LHCN-M2 (cell line): ENCODE data around the gene APRT. TPM values are rescaled to one million over a fixed set of nuclear protein-coding genes. Genes with fewer than 3 reads are reported as not detected.

ENCODE experiments used
- DNase-seq: peaks from one replicate; pipeline ENCODE4 v3.0.0-alpha.2; 2012; ENCODE audit warnings: low read depth
- polyA plus RNA-seq: library from polyadenylated mRNA; unstranded; fragments of >200 nt; gene quantifications from one replicate; pipeline ENCODE4 v1.2.1, GENCODE V29; 2012; ENCODE audit warnings: missing spikeins
- total RNA-seq: library from RNA; depleted of rRNA; stranded (reverse); fragments of >200 nt; gene quantifications from 2 replicates; pipeline ENCODE4 v1.2.3, GENCODE V29; 2014; rRNA removed

Gene APRT, protein sequence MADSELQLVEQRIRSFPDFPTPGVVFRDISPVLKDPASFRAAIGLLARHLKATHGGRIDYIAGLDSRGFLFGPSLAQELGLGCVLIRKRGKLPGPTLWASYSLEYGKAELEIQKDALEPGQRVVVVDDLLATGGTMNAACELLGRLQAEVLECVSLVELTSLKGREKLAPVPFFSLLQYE
- total RNA-seq = 142 and 145 TPM in 2 replicates
- polyA plus RNA-seq = 188 TPM

DNA sequence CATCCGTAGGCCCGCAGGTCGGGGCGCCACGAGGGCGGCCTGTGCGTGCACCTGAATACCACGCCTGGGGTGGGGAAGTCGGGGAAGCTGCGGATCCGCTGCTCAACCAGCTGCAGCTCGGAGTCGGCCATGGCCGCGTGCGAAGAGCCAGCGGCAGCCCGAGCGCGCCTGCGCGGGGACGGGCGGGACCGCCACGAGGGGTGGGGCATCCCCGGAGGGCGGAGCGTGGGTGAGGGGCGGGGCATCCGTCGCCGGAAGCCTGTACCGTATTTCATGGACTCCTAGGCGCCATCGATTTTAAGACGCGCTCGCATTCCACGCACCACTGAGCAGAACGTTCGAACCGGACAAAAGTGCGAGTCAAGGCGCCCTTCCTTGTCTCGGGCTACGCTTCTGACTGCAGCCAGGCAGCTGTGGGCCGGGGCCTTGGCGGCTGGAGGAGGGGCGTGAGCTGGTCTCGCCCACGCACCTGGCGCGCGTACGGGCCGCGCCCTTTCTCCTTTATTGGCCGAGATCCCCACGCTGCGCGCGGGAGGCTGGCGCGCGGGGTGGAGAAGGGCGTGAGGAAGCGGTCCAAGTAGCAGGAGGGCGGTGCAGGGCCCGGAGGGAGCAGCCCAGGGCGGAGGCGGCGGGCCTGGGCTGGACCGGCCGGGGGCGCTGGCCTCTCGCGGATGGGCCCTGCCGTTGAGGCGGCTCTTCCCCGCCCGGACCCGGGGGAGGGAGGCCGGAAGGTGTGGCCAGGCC is at the start of gene APRT:
TSS of gene APRT (minus strand) at position 160 of the 744 bp plus-strand sequence. CDS start at position 131, 29 bp downstream.
- DNase-seq = peak; percentile 91

DNA sequence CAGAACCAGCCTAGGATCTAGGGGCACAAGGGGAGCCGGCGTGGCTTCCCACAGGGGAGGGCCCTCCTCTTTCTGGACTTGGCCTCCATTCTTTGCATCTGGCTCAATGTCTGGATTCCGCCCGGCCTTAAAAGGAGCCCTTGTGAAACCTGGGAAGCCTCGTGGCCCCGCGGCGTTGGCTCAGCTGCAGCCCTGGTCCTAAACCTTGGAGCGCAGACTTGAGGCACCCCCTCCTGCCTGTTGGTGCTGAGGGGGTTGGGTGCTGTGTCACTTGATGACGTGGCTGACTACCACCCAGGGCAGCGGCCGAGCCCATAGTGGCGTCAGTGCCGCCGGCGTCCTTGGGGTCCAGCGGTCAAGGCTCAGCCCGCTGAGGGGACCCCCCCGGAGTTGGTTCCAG is 49.6 kb upstream of the APRT start:
- no peak for DNase-seq

DNA sequence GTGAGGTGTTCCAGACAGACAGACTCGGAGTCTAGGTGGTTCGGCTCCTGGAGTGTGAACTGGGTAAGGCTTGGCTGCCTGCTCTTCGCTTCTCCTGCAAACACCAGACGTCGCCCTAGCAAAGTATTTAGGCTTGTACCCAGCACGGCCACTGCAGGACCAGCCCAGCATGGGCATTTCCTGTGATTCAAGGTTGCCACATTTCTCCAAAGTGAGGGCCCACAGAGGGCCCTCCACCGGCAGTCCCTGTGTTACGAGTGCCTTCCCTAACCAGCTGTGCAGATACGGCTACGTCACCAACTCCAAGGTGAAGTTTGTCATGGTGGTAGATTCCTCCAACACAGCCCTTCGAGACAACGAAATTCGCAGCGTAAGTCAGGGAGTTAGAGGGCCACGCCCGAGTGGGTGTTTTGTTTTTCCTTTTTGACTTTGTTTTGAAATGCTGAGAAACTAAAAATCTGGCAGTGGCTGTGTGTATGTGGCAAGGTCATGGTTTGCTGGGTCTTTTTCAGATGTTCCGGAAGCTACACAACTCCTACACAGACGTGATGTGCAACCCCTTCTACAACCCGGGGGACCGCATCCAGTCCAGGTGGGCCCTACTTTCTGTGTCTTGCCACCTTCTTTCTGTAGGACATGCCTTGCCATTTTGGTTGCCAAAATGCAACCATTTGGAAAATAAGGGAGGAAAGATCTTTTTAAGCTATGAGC is 47.8 kb upstream of the APRT start:
- DNase-seq = no peak

DNA sequence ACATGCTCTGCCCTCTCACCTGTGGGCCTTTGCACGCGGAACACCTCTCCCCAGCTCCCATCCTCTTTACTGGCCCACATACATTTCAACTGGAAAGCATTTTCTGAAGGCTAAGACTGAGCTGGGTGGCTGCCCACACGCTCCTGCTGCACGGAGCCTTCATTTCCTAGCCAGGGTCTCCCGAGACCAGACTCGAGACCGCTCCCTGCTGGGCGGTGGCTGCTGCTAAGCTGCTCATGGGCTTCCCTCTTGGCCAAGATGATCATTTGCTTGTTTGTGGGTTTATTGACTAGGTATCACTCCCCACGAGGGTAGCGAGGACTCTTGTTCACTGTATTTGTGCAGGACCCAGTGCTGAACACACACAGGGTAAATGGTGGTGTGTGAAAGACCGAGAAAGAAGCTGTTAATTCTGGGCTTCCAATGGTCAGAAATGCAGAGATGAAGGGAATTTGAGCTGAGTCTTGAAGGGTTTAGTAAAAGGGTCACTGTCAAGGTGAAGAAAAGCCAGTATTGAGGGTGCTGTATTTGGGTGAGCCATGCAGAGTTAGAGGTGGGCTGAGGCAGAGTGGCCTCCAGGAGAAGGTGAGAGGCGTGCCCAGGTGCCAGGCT is 46.1 kb upstream of the APRT start:
- DNase-seq = peak; percentile 68

DNA sequence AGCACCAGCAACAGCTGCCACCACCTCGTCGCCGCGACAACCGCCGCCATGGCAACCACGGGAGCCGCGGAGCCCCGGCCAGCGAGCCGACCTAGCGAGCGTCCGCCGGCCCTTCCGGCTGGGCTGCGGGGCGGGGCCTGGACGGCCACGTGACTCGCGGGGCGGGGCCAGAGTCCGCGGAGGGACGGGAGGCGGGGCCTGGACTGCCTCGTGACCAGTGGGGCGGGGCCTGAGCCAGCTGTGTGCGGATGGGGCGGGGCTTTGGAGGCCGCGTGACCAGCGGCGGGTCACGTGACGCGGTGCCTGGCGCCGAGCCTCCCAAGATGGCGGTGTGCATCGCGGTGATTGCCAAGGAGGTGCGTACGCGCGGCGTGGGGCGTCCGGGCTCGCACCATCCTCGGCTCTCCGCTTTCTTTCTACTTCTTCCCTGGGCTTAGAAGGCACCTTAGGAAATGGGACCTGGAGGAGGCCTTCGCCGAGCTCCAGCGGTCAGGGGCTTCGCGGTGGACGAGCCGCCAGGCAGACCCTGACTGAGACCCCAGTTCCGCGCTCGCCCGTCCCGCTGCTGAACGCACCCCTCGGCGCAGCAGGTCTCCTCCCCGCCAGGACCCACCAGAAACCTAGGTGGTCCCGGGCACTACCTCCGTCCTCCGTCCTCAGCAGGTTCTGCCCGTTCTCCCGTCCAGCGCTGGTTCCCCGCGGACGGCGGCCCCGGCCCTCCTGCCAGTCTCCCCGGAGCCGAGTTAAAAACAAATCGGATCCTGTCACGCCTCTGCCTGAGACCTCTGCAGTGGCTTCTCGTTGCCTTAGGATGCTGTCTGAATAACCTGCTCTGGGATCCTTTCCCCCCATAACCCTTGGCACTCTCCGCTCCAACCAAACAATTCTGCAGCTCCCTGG is 45.4 kb upstream of the APRT start, which contains the start of the genes GALNS and TRAPPC2L:
TSS of gene GALNS (minus strand) at position 120 of the 900 bp plus-strand sequence. CDS start at position 50, 70 bp downstream.
TSS of gene TRAPPC2L (plus strand) at position 300 of the 900 bp plus-strand sequence. CDS start at position 324, 24 bp downstream.
- peak; percentile 90 for DNase-seq

DNA sequence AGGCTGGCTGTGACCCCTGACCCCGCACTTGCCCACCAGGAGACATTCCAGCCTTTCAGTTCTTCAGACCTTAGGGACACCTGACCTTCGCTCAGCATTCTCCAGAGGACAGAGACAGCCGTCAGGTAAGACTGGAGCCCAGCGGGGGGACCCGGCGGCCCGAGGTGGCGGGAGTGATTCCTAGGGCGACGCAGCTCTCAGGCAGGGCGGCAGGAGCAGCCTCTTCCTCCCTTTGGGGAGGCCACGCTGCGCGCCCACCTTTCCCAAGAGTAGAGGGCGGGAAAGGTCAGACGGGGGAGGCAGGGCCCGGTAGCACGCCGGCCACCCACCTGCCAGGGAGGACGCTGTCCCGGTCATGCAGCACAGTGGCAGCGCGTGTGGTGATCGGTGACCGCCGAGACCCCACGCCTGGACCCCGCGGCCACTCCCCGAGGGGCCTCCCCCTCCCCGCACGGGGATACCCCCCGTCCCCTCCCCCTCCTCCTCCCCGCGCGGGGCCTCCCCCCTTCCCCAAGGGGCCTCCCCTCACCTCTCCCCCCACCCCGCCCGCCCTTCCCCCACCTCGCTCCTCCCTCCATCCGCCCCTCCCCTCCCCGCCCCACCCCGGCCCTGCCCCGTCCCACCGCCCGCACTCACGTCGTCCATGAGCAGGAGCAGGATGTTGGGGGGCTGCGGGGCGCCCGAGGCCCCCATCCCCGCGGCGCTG is 44.5 kb upstream of the APRT start:
- DNase-seq = no peak

DNA sequence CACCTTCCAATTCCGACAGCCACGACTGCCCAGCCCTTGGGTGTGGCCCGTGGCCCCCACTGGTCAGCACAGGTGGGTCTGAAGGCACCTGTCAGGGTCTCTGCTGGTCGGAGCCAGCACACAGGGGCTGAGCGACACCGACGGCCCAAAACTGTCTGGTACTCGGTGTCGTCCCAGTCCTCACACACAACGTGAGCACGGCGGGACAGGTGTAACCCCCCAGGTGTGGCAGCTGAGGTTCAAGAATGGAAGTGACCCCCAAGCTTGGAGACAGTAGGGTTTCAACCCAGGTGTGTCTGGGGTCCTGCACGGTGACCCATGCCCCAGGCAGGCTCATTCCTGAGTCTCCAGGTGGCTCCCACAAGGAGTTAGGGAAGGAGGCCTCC is 44.0 kb upstream of the APRT start:
- DNase-seq = no peak

DNA sequence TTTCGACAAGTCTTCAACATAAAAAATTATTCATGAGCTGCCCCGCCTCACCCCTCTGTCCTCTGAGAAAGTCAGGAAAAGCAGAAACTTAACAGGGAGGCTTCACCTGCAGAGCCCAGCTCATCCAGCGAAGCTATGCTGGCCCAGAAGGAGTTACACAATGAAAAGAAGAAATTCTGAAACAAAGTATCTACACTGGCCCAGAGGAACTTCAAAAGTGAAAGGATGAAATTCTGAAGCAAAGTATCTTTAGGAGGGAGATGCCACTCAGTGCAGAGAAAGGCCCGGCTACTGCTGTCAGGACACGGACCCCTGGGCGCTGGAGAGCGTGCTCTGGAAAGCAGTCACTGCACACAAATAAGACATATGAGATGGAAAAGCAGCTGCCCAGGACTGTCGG is 43.4 kb upstream of the APRT start:
- no peak for DNase-seq

DNA sequence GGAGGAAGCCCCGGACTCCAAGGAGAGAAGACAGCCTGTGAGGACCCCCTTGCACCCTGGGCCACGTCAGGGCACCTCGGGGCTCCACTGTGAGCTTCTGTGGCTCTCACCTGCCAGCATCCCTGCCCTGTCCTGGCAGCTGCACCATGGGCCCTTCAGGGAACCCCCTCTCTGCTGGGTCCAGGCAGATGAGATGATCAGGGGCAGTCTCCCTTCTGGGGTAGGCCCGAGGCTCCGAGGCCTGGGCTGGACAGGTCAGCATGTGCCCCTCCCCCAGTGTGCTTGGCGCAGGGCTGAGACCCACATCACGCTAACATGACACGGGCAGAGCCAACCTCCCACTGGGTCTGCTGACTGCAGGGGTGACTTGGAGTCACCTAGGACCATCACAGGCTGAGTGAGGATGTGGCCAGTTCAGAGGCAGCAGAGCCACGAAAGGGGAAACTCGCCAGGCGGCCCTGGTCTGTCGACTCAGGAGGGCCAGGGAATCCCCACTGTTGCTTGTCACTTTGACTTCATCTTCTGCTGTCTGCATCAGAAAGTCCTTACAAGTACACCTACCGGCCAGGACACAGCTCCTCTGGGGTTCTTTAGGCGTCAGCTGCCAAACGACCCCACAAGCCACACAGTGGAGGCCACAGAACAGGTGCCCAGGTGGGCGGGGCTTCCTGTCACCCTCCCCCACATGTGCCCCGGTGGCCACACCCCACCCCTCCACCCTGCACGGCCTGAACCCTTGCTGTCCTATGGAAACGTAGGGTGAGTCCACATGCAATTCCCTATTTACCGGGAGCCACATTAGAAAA is 42.8 kb upstream of the APRT start:
- no peak for DNase-seq

DNA sequence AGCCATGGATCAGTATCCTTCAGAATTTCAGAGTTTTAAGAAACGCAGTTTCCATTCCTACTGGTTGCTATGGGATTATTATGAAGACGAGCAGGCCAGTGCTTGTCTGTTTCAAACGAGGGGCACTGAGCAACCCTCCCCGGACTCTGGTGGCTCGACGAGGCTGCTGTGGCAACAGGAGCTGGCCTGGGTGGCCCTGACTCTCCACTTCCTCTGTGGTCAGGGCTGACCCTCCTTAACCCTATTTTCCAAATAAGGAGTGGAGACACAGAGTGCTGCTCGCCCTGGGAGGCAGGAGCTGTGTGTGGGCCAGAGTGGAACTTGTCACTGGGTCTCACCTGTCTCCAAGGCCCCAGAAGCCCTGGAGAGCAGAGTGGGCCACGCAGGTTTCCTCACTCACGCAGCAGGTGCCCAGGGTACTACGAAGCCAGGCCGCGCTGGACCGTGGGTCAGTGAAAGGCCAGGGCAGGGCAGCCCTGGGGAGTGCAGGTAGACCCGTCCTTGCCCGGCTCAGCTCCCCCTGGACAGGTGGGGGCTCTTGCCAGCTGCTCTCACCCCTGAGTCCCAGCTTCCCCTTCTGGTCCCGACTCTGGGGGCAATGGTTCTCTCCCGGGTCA is 41.7 kb upstream of the APRT start:
- no peak for DNase-seq

DNA sequence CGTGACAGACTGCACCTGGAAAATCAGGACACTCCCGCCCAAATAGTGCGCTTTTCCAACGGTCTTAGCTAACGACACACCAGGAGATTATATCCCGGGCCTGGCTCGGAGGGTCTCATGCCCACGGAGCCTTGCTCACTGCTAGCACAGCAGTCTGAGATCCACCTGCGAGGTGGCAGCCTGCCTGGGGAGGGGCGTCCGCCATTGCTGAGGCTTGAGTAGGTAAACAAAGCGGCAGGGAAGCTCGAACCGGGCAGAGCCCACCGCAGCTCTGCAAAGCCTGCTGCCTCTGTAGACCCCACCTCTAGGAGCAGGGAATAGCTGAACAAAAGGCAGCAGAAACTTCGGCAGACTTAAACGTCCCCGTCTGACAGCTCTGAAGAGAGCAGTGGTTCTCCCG is 39.9 kb upstream of the APRT start:
- no peak for DNase-seq

DNA sequence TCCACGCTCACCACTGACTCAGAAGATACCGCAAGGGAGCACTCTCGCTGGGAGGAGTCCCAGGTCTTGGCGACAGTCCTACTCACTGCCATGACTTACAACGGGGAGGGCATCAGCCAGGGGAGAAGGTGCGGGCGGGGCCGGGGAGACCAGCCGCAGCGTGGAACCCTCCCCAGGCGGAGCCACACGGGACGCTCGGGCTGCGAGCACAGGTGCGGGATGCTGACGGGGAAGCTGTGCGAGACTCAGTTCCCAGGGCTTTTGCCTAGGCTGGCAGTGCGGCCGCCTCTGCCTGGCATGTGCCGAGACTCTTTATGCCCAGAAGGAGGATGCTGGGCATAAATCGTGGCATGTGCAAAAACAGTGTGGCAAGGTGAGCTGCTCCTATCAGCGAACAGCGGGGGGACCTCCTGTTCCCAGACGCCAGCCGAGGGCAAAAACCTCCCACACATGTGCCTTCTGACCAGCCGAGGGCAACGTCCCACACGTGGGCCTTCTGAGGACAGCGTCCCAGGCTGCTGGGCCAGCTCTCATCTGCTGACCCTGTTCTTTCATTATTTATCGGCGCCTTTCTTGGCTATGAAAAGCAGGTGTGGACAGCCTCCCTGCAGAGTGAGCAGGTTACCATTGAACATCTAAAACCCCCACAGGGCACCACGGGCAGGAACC is 38.9 kb upstream of the APRT start:
- no peak for DNase-seq

DNA sequence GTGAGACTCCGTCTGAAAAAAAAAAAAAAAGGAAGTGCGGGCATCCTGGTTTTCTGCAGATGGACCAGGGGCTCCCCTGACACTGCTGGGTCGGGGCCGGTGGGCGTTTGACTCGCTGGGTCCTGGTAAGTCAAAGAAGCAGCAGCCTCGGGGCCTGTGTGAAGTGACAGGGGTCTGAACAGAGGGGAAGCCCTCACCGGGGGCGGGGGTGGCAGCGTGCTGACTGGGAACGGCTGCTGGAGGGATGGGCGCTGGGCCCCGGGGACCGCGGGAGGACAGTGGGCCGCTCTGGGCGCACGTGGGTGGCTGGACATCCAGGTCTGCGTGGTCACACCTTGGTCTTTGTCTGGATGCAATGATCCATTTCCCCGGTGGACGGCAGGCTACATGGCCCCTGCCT is 36.8 kb upstream of the APRT start:
- no peak for DNase-seq

DNA sequence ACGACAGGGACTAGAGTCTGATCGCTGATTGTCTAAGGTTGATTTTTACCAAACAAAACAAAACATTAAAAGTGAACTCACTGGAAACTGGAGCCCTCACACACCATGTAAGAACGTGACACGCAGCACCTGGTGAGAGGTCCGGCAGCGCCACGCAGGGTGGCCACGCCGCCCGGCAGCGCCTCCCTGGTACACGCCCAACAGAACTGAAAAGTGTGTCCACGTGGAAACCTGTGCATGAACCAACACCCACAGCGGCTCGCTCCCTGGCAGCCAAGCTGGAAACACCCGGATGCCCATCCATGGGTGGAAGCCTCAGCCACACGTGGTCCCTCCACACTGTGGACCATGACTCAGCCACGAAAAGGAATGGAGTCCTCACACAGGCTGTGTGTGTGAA is 35.9 kb upstream of the APRT start:
- no peak for DNase-seq

DNA sequence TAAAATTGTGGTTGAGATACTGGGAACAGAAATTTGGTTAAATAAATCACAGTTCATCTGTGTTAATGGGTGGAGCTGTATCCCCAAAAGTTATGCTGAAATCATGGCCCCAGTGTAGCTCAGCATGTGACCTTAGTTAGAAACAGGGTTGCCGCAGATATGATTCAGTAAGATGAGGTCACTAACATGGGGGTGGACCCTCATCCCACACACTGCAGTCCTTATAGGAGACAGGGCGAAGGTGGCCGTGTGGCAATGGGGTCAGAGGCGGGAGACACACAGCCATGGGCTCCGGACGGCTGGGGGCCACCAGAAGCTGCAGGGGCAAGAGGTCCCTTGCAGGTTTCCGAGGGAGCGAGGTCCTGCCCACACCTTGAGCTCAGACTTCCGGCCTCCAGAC is 34.4 kb upstream of the APRT start:
- no peak for DNase-seq

DNA sequence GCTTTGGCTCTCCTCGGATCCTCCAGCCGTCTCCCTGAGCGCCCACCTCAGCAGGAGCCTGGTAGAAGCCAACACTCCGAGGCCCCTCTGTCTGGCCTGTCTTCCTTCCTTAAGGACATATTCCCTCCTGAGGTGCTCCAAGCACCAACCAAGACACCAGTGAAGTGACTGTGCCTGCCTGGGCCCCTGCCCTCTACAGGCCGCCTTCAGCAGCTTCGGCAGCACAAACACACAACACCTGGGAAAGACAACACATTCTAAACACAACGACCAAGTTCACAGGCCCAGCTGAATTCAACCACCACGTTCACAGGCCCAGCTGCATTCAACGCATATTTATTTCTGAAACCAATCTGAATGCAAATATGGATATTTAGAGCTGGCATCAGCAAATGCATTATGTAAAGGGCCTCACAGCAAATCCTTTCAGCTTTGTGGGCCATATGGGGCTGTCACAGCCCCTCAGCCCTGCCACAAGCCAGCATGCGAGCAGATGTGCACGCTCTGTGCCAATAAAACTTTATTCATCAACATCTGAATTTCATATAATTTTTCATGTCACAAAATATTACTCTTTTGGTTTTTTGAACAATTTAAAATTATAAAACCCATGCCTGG is 32.8 kb upstream of the APRT start:
- no peak for DNase-seq

DNA sequence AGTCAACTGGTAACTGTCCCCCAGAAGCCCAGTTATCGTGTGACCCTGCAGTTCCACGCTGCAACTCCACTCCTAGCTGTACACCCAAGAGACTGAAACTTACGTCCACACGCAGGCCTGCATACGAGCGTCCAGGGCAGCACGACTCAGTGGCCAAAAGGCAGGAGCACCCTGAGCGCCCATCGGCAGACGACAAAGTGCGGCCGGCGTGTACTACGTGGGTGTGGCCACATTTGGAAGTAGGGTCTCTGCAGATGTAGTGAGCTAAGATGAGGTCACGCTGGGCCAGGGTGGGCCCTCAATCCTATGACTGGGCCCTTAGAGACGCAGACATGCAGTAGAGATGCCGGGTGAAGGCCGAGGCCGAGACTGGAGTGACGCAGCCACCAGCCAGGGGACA is 31.5 kb upstream of the APRT start:
- DNase-seq = no peak

DNA sequence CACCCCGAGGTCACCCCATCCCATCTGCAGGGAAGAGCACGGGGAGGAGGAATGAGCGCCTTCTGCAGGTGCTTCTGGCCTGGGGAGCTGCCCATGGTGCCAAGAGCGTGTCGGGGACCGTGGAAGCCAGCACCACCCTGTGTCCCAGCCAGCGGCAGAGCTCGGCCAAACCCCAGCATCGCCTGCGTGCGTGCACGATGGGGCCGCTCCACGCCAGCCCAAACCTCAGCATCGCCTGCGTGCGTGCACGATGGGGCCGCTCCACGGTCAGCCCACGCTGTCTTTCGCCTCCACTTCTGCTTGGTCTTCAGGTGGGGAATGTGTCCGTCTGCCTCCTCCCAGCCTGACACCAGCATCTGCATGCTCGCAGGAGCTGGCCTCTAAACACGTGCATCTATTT is 31.1 kb upstream of the APRT start:
- no peak for DNase-seq
